VCaP (cell line): ENCODE measurements around the gene HIVEP1.
A peak's percentile ranks its signal among the peaks of the same experiment; 100 is the strongest.
"Not testable (repeated sequence)": the region's sequence is repeated elsewhere in the genome, so short reads cannot be mapped to it uniquely, and the experiment has no call there.

ENCODE experiments used
- H3K27ac ChIP-seq: fragments of 450-650 bp; 2 replicates; pipeline ENCODE4 v1.5.1; 2017
- TF ChIP-seq, protein P1 (sequence below): fragments of 450-650 bp; conservative IDR thresholded peaks from 2 replicates; pipeline ENCODE4 v1.5.1; 2017; ENCODE audit warnings: mild to moderate bottlenecking, moderate library complexity

The HIVEP1 gene

DNA sequence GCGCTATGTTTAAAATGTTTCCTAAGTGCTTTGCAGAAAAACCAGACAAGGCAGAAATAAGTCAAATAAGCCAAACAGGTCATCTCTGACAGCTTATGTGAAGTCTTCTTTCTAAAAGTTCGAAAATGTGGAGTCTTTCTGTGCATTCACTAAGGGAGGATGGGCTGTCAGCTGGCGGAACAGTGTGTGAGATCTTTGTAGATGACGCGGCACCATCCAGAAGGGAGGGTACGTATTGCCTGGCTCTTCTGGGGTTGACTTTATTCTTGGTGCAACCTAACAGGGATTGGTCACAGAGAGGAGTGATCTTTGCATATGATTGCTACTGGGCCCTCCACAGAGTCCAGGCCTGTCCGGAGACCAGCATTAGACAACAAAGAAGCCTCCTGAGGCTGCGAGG lies 163.5 kb downstream of the HIVEP1 start:
- no peak overlapping the region for H3K27ac ChIP-seq
- TF ChIP-seq, protein P1, sequence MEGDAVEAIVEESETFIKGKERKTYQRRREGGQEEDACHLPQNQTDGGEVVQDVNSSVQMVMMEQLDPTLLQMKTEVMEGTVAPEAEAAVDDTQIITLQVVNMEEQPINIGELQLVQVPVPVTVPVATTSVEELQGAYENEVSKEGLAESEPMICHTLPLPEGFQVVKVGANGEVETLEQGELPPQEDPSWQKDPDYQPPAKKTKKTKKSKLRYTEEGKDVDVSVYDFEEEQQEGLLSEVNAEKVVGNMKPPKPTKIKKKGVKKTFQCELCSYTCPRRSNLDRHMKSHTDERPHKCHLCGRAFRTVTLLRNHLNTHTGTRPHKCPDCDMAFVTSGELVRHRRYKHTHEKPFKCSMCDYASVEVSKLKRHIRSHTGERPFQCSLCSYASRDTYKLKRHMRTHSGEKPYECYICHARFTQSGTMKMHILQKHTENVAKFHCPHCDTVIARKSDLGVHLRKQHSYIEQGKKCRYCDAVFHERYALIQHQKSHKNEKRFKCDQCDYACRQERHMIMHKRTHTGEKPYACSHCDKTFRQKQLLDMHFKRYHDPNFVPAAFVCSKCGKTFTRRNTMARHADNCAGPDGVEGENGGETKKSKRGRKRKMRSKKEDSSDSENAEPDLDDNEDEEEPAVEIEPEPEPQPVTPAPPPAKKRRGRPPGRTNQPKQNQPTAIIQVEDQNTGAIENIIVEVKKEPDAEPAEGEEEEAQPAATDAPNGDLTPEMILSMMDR, result no peak

DNA sequence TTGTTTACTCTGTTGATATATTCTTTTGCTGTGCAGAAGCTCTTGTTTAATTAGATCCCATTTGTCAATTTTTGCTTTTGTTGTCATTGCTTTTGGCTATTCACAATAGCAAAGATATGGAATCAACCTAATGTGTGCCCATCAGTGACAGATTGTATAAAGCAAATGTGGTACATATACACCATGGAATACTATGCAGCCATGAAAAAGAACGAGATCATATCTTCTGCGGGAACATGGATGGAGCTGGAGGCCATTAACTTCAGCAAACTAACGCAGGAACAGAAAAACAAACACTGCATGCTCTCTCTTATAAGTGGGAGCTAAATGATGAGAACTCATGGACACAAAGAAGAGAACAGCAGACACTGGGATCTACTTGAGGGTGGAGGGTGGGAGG lies 164.7 kb downstream of the HIVEP1 start:
- not testable (repeated sequence) for H3K27ac ChIP-seq

DNA sequence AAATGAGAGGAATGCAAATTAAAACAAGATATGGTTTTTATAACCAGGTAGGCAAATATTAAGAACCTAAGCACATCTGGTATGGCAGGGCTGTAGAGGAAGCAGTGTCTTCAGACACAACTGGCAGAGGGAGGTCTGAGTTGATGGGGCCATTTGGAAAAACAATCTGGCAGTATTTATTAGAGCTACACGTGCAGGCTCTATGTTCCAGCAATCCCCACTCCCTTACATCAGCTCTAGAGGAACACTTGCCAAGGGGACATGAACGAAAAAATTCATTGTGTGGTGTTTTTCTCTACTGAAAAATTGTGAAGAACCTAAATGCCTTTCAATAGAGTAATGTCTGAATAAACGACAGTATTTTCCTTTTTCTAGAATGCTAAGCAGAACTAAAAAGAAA lies 166.4 kb downstream of the HIVEP1 start:
- H3K27ac ChIP-seq, result no peak overlapping the region
- TF ChIP-seq, protein P1, result no peak

DNA sequence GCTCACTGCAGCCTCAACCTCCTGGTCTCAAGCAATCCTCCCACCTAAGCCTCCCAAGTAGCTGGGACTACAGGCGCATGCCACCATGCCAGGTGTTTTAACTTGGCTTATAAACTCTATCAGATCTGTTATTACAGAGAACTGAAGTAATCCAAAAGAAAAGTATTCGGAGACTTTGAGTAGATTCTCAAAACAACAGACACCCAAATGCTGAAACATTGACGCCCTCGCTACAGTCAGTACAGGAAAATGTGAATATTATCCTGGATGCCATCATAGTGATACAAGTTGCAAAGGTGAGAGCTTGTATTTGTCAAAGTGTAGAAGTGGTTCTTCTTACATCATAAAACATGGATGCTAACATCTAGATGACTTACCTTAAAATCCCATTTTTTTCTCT lies 169.4 kb downstream of the HIVEP1 start:
- TF ChIP-seq, protein P1, result no peak
- H3K27ac ChIP-seq, result no peak overlapping the region

DNA sequence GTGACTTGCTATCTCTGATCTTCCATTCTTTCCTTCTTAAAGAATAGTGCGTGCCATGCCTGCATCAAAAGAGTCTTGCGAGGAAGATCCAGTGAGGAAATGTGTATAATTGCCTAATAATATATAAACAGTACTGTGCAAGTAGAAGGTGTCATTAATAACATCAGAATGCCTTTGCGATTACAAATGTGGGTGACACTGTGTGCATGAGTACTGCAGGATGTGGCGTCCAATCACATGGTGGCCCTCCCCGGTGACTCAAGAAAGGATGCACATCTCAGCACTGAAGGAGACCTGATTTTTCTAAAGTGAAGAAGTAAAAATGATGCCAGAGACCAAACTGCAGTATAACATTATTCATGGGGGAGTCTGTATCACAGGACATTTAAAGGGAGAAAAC lies 170.6 kb downstream of the HIVEP1 start:
- TF ChIP-seq, protein P1, result no peak
- H3K27ac ChIP-seq, result peak overlapping the region; percentile 43; the same call in 1 of the 2 replicates

DNA sequence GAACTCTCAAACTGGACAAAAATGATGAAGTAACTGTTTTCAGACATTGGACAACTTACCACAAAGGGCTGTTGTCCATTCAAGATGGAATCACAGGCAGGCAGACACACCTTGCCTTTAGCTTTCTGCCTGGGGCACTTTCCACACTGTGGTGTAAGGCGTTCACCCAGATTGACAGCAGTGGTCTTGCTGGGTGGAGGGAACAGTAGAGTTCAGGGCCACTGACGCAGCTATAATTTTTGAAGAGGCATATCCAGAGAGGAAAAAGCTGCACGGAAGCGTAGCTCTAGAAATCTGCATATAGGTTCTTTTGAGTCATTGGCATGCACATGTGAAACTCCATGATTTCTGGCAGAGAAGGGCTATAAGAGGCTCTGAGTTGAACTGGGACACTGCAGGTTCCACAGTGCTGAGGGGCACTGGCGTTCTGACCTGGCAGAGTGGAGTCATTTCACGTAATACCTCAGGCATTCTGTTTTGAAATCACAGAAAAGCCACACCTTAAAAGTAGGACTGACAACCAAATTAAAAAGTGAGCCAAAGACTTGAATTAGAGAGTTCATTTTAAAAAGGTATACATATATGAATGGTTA lies 173.1 kb downstream of the HIVEP1 start:
- TF ChIP-seq, protein P1, result no peak
- no peak overlapping the region for H3K27ac ChIP-seq

DNA sequence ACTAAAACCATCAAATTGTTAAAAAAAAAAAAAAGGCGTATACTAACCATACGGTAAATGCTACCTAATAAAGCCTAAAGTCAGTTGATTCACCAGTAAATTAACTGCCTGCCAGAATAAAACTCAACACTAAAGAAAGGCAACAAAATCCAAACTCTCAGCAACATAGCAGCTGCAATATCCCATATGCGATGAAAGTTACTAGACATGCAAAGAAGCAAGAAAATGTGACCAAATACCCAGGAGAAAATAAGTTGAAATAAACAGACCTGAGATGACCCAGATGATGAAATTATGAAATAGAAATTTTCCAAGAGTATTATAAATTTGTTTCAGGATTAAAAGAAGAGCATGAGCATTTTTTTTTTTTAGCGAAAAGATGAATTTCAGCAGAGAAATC lies 174.4 kb downstream of the HIVEP1 start:
- H3K27ac ChIP-seq, result no peak overlapping the region
- TF ChIP-seq, protein P1, result no peak

DNA sequence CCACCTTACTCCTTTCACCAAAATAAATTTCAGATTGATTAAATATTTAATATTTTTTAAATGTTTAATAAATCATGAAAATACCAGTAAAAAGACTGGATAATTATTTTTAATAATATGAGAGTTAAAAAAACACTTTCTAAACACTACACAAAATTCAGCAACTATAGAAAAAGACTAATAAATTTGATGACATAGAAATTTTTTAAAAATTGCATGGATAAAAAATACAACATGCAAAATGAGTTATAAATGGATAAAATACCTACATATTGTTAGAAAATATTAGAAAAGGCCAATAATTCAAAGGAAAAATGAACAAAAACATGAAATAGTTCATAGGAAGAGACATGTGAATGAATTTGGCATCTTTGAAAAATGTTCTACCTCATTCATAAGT lies 177.0 kb downstream of the HIVEP1 start:
- TF ChIP-seq, protein P1, result no peak

More for the DNA sequence above, 177.0 kb downstream of the HIVEP1 start:
- no peak overlapping the region for H3K27ac ChIP-seq
